ENCODE measurements around the gene UBASH3A. TPM values are rescaled to one million over a fixed set of nuclear protein-coding genes. Genes with fewer than 3 reads are reported as not detected.

Gene UBASH3A
- total and polyA plus RNA-seq, 2 donors (not counting 1 experiment from before 2014, with no cell fraction given) = 0.12 to 0.33 TPM

- intact Hi-C loops (cut with micrococcal nuclease) = no loop called here
- no peaks in the 10 kb centered on the region for H4K20me1 ChIP-seq (ENCODE audit: control insufficient read depth, insufficient read depth, low read length, poor library complexity, severe bottlenecking)
- peaks cover 2 to 48% (median 19%) of the 10 kb centered on the region in 3 donors for H3K9me3 ChIP-seq (ENCODE audit: control extremely low read depth in 1 of 3, control insufficient read depth in 2 of 3, insufficient read depth in 1 of 3, low read length in 2 of 3)
- H2AFZ ChIP-seq (ENCODE audit: insufficient read depth, low read depth, low read length, poor library complexity, severe bottlenecking) = no peak overlapping the region
- peaks cover 33% of the 10 kb centered on the region for H3K4me1 Mint-ChIP-seq
- H3K9ac ChIP-seq (ENCODE audit: low read length) = no peak overlapping the region
- H3K79me2 ChIP-seq (ENCODE audit: control insufficient read depth, insufficient read depth, low read length) = no peaks in the 10 kb centered on the region
- no peaks in the 10 kb centered on the region for H3K36me3 ChIP-seq (replicated peaks in 1 of 2; ENCODE audit: control extremely low read depth in 1 of 2, control insufficient read depth in 1 of 2, extremely low read depth in 1 of 2, insufficient read depth in 2 of 2, low read length in 1 of 2)
- ChIA-PET POLR2A (no interaction called here), CTCF (interaction anchor here (1.0 kb wide), 1 partner anchor 45 kb away, joined by 4 read pairs; no protein-coding TSS in a partner anchor)
- H3K4me3 Mint-ChIP-seq = no peak overlapping the region
- no peak overlapping the region for H3K4me3 ChIP-seq (ENCODE audit: control extremely low read depth in 1 of 5, extremely low read depth in 1 of 5, insufficient read depth in 1 of 5, low read depth in 2 of 5, low read length in 4 of 5)
- no peak for ATAC-seq (ENCODE audit: low read depth)
- peaks cover 21 to 27% of the 10 kb centered on the region in 2 donors for H3K4me1 ChIP-seq (ENCODE audit: control insufficient read depth in 2 of 2, insufficient read depth in 2 of 2, low read length in 2 of 2)
- peaks cover 0 to 3% (median 0%) of the 10 kb centered on the region in 4 experiments for H3K27me3 ChIP-seq (replicated peaks in 1 of 4; ENCODE audit: control extremely low read depth in 1 of 4, control insufficient read depth in 3 of 4, insufficient read depth in 4 of 4, low read length in 3 of 4)
- TF ChIP-seq EZH2 (IDR thresholded peaks at IDR 0.05; ENCODE audit: borderline replicate concordance, insufficient read depth, low read depth, low read length, poor library complexity, severe bottlenecking) (no peak), CTCF (IDR thresholded peaks at IDR 0.05) (no peak)
- WGBS (ENCODE audit: insufficient coverage) = no CpG with 5 or more reads among the region's 1 CpG
- no peak overlapping the region for H3K4me2 ChIP-seq (replicated peaks; ENCODE audit: low read depth, low read length, poor library complexity, severe bottlenecking)
- no peak overlapping the region for H3K27ac ChIP-seq (ENCODE audit: low read length in 2 of 2)
- H3K27ac Mint-ChIP-seq = no peak overlapping the region
- no peak for DNase-seq
- H3K27me3 Mint-ChIP-seq = peaks cover 3% of the 10 kb centered on the region
- peaks cover 14% of the 10 kb centered on the region for H3K9me3 Mint-ChIP-seq (ENCODE audit: insufficient read depth)
Observed at GRCh38 chr21:42381347-42381984, 22.2 kb upstream of the UBASH3A start.

GRCh38 chr21:42382915-42383314 lies 20.8 kb upstream of the UBASH3A start:
- Histone ChIP-seq H3K79me2 (ENCODE audit: control insufficient read depth, insufficient read depth, low read length) (no peaks in the 10 kb centered on the region), H3K27me3 (replicated peaks in 1 of 4; ENCODE audit: control extremely low read depth in 1 of 4, control insufficient read depth in 3 of 4, insufficient read depth in 4 of 4, low read length in 3 of 4) (peaks cover 0 to 3% (median 0%) of the 10 kb centered on the region in 4 experiments), H2AFZ (ENCODE audit: insufficient read depth, low read depth, low read length, poor library complexity, severe bottlenecking) (no peak overlapping the region), H3K4me3 (ENCODE audit: control extremely low read depth in 1 of 5, extremely low read depth in 1 of 5, insufficient read depth in 1 of 5, low read depth in 2 of 5, low read length in 4 of 5) (no peak overlapping the region), H3K4me2 (replicated peaks; ENCODE audit: low read depth, low read length, poor library complexity, severe bottlenecking) (no peak overlapping the region), H3K36me3 (replicated peaks in 1 of 2; ENCODE audit: control extremely low read depth in 1 of 2, control insufficient read depth in 1 of 2, extremely low read depth in 1 of 2, insufficient read depth in 2 of 2, low read length in 1 of 2) (no peaks in the 10 kb centered on the region), H4K20me1 (ENCODE audit: control insufficient read depth, insufficient read depth, low read length, poor library complexity, severe bottlenecking) (no peaks in the 10 kb centered on the region), H3K9ac (ENCODE audit: low read length) (no peak overlapping the region), H3K4me1 (ENCODE audit: control insufficient read depth in 2 of 2, insufficient read depth in 2 of 2, low read length in 2 of 2) (peaks cover 21 to 33% of the 10 kb centered on the region in 2 donors), H3K27ac (ENCODE audit: low read length in 2 of 2) (no peak overlapping the region), H3K9me3 (ENCODE audit: control extremely low read depth in 1 of 3, control insufficient read depth in 2 of 3, insufficient read depth in 1 of 3, low read length in 2 of 3) (peaks cover 2 to 48% (median 19%) of the 10 kb centered on the region in 3 donors)
- WGBS (ENCODE audit: insufficient coverage) = 92% methylated on average over 5 of the region's 6 CpGs
- DNase-seq (no peak), ATAC-seq (ENCODE audit: low read depth) (no peak)
- Mint-ChIP-seq H3K4me1 (peaks cover 42% of the 10 kb centered on the region), H3K4me3 (no peak overlapping the region), H3K27ac (no peak overlapping the region), H3K27me3 (peaks cover 5% of the 10 kb centered on the region), H3K9me3 (ENCODE audit: insufficient read depth) (peaks cover 14% of the 10 kb centered on the region)
- CTCF ChIA-PET = no interaction called here
- POLR2A ChIA-PET = no interaction called here
- TF ChIP-seq CTCF (IDR thresholded peaks at IDR 0.05) (no peak), EZH2 (IDR thresholded peaks at IDR 0.05; ENCODE audit: borderline replicate concordance, insufficient read depth, low read depth, low read length, poor library complexity, severe bottlenecking) (no peak)
- intact Hi-C loops (cut with micrococcal nuclease) = no loop called here

Measured in B cell (primary cell).